C4-2B (cell line): Measurements from ENCODE around the gene SIGLEC1.

Source experiments
- CTCF ChIP-seq: fragments of 450-650 bp; conservative IDR thresholded peaks from 2 replicates; pipeline ENCODE4 v1.5.1; 2017; ENCODE audit warnings: mild to moderate bottlenecking
- ZFX ChIP-seq: fragments of 450-650 bp; IDR thresholded peaks from 2 replicates; pipeline ENCODE4 v1.6.1; 2017

- no peak for TF ChIP-seq CTCF
- TF ChIP-seq ZFX: no peak
Observed at GRCh38 chr20:3751305-3751674, 38.9 kb upstream of the SIGLEC1 start.
